HCT116 (cell line): ENCODE data around the gene TALDO1.

Experiments
- CEBPB ChIP-seq: IDR thresholded peaks from 2 replicates; pipeline ENCODE4 v1.6.1; 2012; ENCODE audit warnings: low read depth
- CTCF ChIP-seq, 3 experiments: fragments of 200-600 bp in 1 of 3; sonication (generic) in 1 of 3; IDR thresholded peaks in 2 of 3; conservative IDR thresholded peaks in 1 of 3; 2 replicates each; pipeline ENCODE4 v1.5.1; 2012 to 2017; ENCODE audit warnings: low read depth in 2 of 3, low read length in 2 of 3, antibody characterized with exemption in 1 of 3, borderline replicate concordance in 1 of 3, control low read depth in 1 of 3, mild to moderate bottlenecking in 1 of 3, mixed read lengths in 1 of 3, mixed run types in 1 of 3, moderate library complexity in 1 of 3; ENCODE audit not compliant: insufficient read depth in 1 of 3
- ELF1 ChIP-seq: IDR thresholded peaks from 2 replicates; pipeline ENCODE4 v1.6.1; 2012; ENCODE audit warnings: low read depth, borderline replicate concordance
- EZH2phosphoT487 ChIP-seq: fragments of 200-600 bp; IDR thresholded peaks from 2 replicates; pipeline ENCODE4 v1.6.1; 2018; ENCODE audit warnings: antibody characterized with exemption, borderline replicate concordance
- POLR2A ChIP-seq: IDR thresholded peaks from 2 replicates; pipeline ENCODE4 v1.7.0; 2011; ENCODE audit warnings: borderline replicate concordance; ENCODE audit not compliant: insufficient read depth, insufficient read length; ENCODE audit errors: extremely low read depth
- POLR2AphosphoS5 ChIP-seq: IDR thresholded peaks from 2 replicates; pipeline ENCODE4 v1.6.1; 2011; ENCODE audit warnings: mild to moderate bottlenecking, low read depth, low read length, moderate library complexity
- RAD21 ChIP-seq: IDR thresholded peaks from 2 replicates; pipeline ENCODE4 v1.6.1; 2012; ENCODE audit warnings: low read depth, mild to moderate bottlenecking
- REST ChIP-seq: IDR thresholded peaks from 2 replicates; pipeline ENCODE4 v1.6.1; 2012; ENCODE audit warnings: low read depth
- SIN3A ChIP-seq: IDR thresholded peaks from 2 replicates; pipeline ENCODE4 v1.6.1; 2012; ENCODE audit warnings: low read depth
- SP1 ChIP-seq: IDR thresholded peaks from 2 replicates; pipeline ENCODE4 v1.6.1; 2012; ENCODE audit warnings: low read depth
- YY1 ChIP-seq: IDR thresholded peaks from 2 replicates; pipeline ENCODE4 v1.6.1; 2011; ENCODE audit warnings: low read length, low read depth, moderate library complexity, mild to moderate bottlenecking; ENCODE audit not compliant: insufficient replicate concordance; ENCODE audit errors: extremely low read depth
- ZNF274 ChIP-seq: fragments of 200-500 bp; sonication (Bioruptor generic); IDR thresholded peaks from 2 replicates; pipeline ENCODE4 v1.6.1; 2014; ENCODE audit warnings: mild to moderate bottlenecking, low read depth, low read length, inconsistent platforms

- TF ChIP-seq CTCF (IDR thresholded peaks at IDR 0.05 in 2 of 3, conservative IDR thresholded peaks at IDR 0.05 in 1 of 3; ENCODE audit: borderline replicate concordance in 1 of 3, insufficient read depth in 1 of 3, low read depth in 2 of 3, low read length in 2 of 3) (peak in 2 of 3 experiments; percentile 15 to 34; a peak in 2 of 6 replicates), EZH2phosphoT487 (no peak), RAD21 (no peak), SIN3A (no peak), POLR2AphosphoS5 (peak; percentile 52), CEBPB (no peak), ZNF274 (no peak), ELF1 (no peak), POLR2A (no peak), YY1 (no peak), REST (no peak), SP1 (no peak)
Measured at GRCh38 chr11:706957-707816, 40.1 kb upstream of the TALDO1 start.
